Right lobe of liver (tissue), 6 donors: ENCODE data around the gene CHRD. TPM values are rescaled to one million over a fixed set of nuclear protein-coding genes. Genes with fewer than 3 reads are reported as not detected.

Experiments
- ATAC-seq, 4 donors: fragments of 200-7000 bp; cut with Tn5 transposase; one replicate each; pipeline ENCODE4 v1.9.1; 2020; ENCODE audit warnings: mild to moderate bottlenecking in 4 of 4, moderate library complexity in 4 of 4
- DNase-seq, 3 donors: peaks; one replicate each; pipeline ENCODE4 v3.0.0-alpha.2; 2020
- H3K27ac ChIP-seq, 3 donors: fragments of 200-600 bp; one replicate each; pipeline ENCODE4 v1.8.0; 2022
- H3K27me3 ChIP-seq, 2 donors: fragments of 200-600 bp; one replicate each; pipeline ENCODE4 v1.8.0; 2022
- H3K36me3 ChIP-seq, 4 donors: fragments of 200-600 bp; sonication (generic) in 1 of 4; one replicate each; pipeline versions ENCODE4 v1.5.1 to v1.8.0; 2017 to 2022; ENCODE audit warnings: control low read depth in 1 of 4
- H3K4me1 ChIP-seq, 4 donors: fragments of 200-600 bp; sonication (generic) in 1 of 4; one replicate each; pipeline versions ENCODE4 v1.5.1 to v1.8.0; 2017 to 2022; ENCODE audit warnings: control low read depth in 1 of 4
- H3K4me3 ChIP-seq, 3 donors: fragments of 200-600 bp; one replicate each; pipeline ENCODE4 v1.8.0; 2022
- H3K9me3 ChIP-seq, 4 donors: fragments of 200-600 bp; sonication (generic) in 1 of 4; one replicate each; pipeline versions ENCODE4 v1.5.1 to v1.8.0; 2017 to 2022; ENCODE audit warnings: control low read depth in 1 of 4
- CTCF ChIP-seq, 4 donors: fragments of 200-600 bp in 3 of 4; fragments of 450-650 bp in 1 of 4; IDR thresholded peaks; one replicate each; pipeline versions ENCODE4 v1.5.1 to v1.8.0; 2016 to 2022; ENCODE audit warnings: antibody characterized with exemption in 4 of 4, mild to moderate bottlenecking in 2 of 4
- POLR2A ChIP-seq: fragments of 450-650 bp; IDR thresholded peaks from one replicate; pipeline ENCODE4 v1.6.1; 2017; ENCODE audit warnings: antibody characterized with exemption, mild to moderate bottlenecking
- WGBS: methylation state at CpG from one replicate; pipeline ENCODE4 v1.1.6; 2018; ENCODE audit warnings: low coverage, low lambda C conversion rate; ENCODE audit not compliant: insufficient coverage; ENCODE audit errors: missing lambda C conversion rate; 5-methylcytosine and 5-hydroxymethylcytosine counted together
- intact Hi-C, 2 donors: fragments of 100-400 bp; cut with DNase I; formaldehyde crosslinking; loops; one replicate each; pipeline versions ENCODE4 v1.11.2 to v1.14.1; 2022
- long read RNA-seq: library from polyadenylated mRNA; unstranded; transcript quantifications from one replicate; pipeline ENCODE4 v2.0.0, GENCODE V29; 2019
- total RNA-seq, 6 experiments: library from RNA; depleted of rRNA in 2 of 6; stranded (reverse); fragments of >200 nt in 2 of 6; fragmentation: NEBNext Ultra II Directional in 3 of 6; extraction: Animal tissue kit (Norgen Biotek cat#: 25700) in 3 of 6; gene quantifications; one replicate each; pipeline versions ENCODE4 v1.1.0 to v1.2.4, GENCODE V29; 2016 to 2023
- donor health status: DM: no; HTN: yes; CAD: no.
- donor health status: DM: no; HTN: no; CAD: no.
- donor health status: DM: no; HTN: no; CAD: no.
- donor health status: DM: no; HTN: yes; CAD: no.
- donor health status: DM: no; HTN: yes; CAD: no.

The CHRD gene
- total RNA-seq: 10 to 100 TPM; 19.5 to 97.2 (median 64.8) TPM
- long read RNA-seq, partial matches to known transcripts: 3 of 5 reads
- long read RNA-seq, other reads (novel, unspliced or antisense): 2 of 5 reads

GRCh38 chr3:184379358-184380184 lies at the start of gene CHRD:
CHRD (plus strand) TSS chr3:184380054; CDS start chr3:184380319, 265 bp downstream.
- Histone ChIP-seq H3K4me3 (peak within 1 kb of the TSS; percentile 54 to 70 (median 63)), H3K27ac (peak within 1 kb of the TSS; percentile 82 to 96 (median 91)), H3K9me3 (no peaks in the 10 kb centered on the region), H3K36me3 (peaks cover 0 to 18% (median 5%) of the 10 kb centered on the region in 4 donors), H3K4me1 (peaks cover 0 to 16% (median 0%) of the 10 kb centered on the region in 4 donors), H3K27me3 (no peaks in the 10 kb centered on the region)
- intact Hi-C loops: loop anchor here (10.0 kb wide), 2 partner anchors 85 to 135 kb away; no protein-coding TSS in a partner anchor
- no peak for TF ChIP-seq CTCF (IDR thresholded peaks at IDR 0.05)
- TF ChIP-seq POLR2A: no peak
- DNase-seq (peak in 1 of 3 donors; percentile 62), ATAC-seq (peak; percentile 2 to 28 (median 12))
- 13% methylated on average over 19 of the region's 71 CpGs for WGBS

DNA sequence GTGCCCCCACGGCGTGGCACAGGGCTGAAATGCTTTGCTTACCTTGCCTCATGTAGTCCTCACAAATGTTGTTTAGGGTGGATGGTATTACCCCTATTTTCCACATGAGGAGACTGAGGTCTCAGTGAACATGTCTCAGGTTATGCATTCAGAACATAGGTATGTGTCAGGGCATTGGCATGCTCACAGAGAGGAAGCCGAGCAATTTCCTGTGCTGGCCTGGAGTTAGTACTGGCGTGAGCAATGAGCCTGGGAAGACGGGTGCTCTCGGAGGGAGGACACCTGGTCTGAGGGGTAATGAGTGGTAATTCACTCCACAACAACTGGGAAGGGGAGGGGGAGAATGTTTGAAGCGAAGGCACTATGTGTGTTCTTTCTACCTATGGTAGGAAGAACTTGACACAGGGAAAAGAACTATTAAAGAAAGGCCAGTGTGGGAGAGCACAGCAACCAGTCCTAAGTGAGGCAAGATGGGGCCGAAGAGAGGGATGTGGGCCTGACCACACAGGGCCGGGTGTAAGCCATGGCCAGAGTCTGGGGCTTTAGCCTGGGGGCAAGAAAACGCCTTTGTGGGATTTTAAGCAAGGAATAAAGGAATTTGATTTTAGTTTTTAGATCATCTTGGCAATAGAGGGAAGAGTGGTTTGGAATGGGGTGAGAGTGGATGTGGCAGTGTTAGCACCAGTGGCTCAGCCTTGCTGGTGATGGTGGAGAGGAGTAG lies 47.3 kb upstream of the CHRD start:
- WGBS: 66% methylated on average over 10 of the region's 10 CpGs
- intact Hi-C loops: no loop called here
- H3K27me3 ChIP-seq: no peaks in the 10 kb centered on the region
- no peak for ATAC-seq
- peaks cover 32 to 77% (median 58%) of the 10 kb centered on the region in 4 donors for H3K36me3 ChIP-seq
- no peak overlapping the region for H3K27ac ChIP-seq
- DNase-seq: no peak
- no peak overlapping the region for H3K4me3 ChIP-seq
- peaks cover 0 to 6% (median 0%) of the 10 kb centered on the region in 4 donors for H3K4me1 ChIP-seq
- H3K9me3 ChIP-seq: no peaks in the 10 kb centered on the region
- no peak for TF ChIP-seq CTCF (IDR thresholded peaks at IDR 0.05)
- no peak for TF ChIP-seq POLR2A

DNA sequence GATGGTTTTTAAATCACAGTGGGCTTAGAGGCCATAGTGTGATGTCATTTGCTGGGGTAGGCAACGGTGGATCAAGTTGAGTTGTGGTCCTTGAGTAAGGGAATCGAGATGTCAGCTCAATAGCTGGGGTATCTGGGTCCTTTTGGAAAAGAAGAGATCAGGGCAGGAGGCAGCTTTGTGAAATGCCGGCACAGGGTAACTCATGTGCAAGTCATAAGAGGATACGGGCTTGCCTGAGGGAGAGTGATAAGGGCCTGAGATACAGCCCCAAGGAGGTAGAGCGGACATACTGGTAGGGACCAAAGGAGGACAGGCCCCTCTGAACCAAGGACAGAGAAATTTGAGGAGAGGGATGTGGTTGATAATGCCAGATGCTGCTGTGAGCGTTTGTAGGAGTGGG lies 46.7 kb upstream of the CHRD start:
- Histone ChIP-seq H3K27me3 (no peaks in the 10 kb centered on the region), H3K9me3 (no peaks in the 10 kb centered on the region), H3K4me3 (no peak overlapping the region), H3K27ac (no peak overlapping the region), H3K36me3 (peaks cover 25 to 70% (median 52%) of the 10 kb centered on the region in 4 donors), H3K4me1 (peaks cover 0 to 6% (median 0%) of the 10 kb centered on the region in 4 donors)
- DNase-seq: no peak
- ATAC-seq: no peak
- TF ChIP-seq POLR2A: no peak
- TF ChIP-seq CTCF (IDR thresholded peaks at IDR 0.05): no peak
- intact Hi-C loops: no loop called here
- 76% methylated on average over 6 of the region's 6 CpGs for WGBS

GRCh38 chr3:184333700-184334099 lies 46.2 kb upstream of the CHRD start:
- WGBS: 50% methylated on average over 1 of the region's 3 CpGs
- peaks cover 0 to 6% (median 0%) of the 10 kb centered on the region in 4 donors for H3K4me1 ChIP-seq
- no peak overlapping the region for H3K27ac ChIP-seq
- H3K4me3 ChIP-seq: no peak overlapping the region
- intact Hi-C loops: no loop called here
- ATAC-seq (no peak), DNase-seq (no peak)
- H3K36me3 ChIP-seq: peaks cover 23 to 65% (median 47%) of the 10 kb centered on the region in 4 donors
- no peaks in the 10 kb centered on the region for H3K9me3 ChIP-seq
- no peaks in the 10 kb centered on the region for H3K27me3 ChIP-seq
- TF ChIP-seq POLR2A (no peak), CTCF (IDR thresholded peaks at IDR 0.05) (no peak)
